Nephron (organoid): Measurements from ENCODE around the gene OR13C9.

Source experiments
- H3K27ac Mint-ChIP-seq, 3 experiments: 2 replicates each; pipeline ENCODE4 v1.8.0; 2020; ENCODE audit warnings: mixed read lengths in 3 of 3, mild to moderate bottlenecking in 2 of 3, moderate library complexity in 1 of 3
- H3K27me3 Mint-ChIP-seq: 2 replicates; pipeline ENCODE4 v1.8.0; 2021; ENCODE audit warnings: low read depth, mild to moderate bottlenecking, moderate library complexity, mixed read lengths
- H3K36me3 Mint-ChIP-seq: 2 replicates; pipeline ENCODE4 v1.8.0; 2020; ENCODE audit warnings: low read depth, mixed read lengths
- H3K4me1 Mint-ChIP-seq: 2 replicates; pipeline ENCODE4 v1.8.0; 2020; ENCODE audit warnings: mixed read lengths
- H3K4me3 Mint-ChIP-seq, 3 experiments: 2 replicates each; pipeline ENCODE4 v1.8.0; 2020; ENCODE audit warnings: mild to moderate bottlenecking in 3 of 3, mixed read lengths in 3 of 3, moderate library complexity in 2 of 3
- H3K9me3 Mint-ChIP-seq: 2 replicates; pipeline ENCODE4 v1.8.0; 2020; ENCODE audit warnings: mixed read lengths
- CTCF ChIP-seq, 3 experiments: fragments of 200-600 bp; sonication (generic); IDR thresholded peaks; one replicate each; pipeline ENCODE4 v1.5.0; 2021; ENCODE audit warnings: antibody characterized with exemption in 3 of 3; ENCODE audit not compliant: unreplicated experiment in 3 of 3

OR13C9 gene

GRCh38 chr9:104568868-104569267, 49.1 kb downstream of the OR13C9 start, which contains the start of gene OR13C8:
OR13C8 (plus strand) TSS chr9:104569168; CDS start chr9:104569168, 0 bp downstream.
- Mint-ChIP-seq H3K27ac (no peak within 1 kb of the TSS), H3K4me3 (no peak within 1 kb of the TSS), H3K4me1 (no peaks in the 10 kb centered on the region), H3K36me3 (no peaks in the 10 kb centered on the region), H3K27me3 (no peaks in the 10 kb centered on the region), H3K9me3 (peaks cover 17% of the 10 kb centered on the region)
- TF ChIP-seq CTCF (IDR thresholded peaks at IDR 0.05; ENCODE audit: unreplicated experiment in 3 of 3): no peak
